MM.1S (cell line): ENCODE data around the gene PPP5C.

Source experiments
- CTCF ChIP-seq: fragments of 300-600 bp; sonication (generic); IDR thresholded peaks from 2 replicates; pipeline ENCODE4 v1.5.1; 2016; ENCODE audit warnings: antibody characterized with exemption, low read length, mixed read lengths
- EZH2phosphoT487 ChIP-seq: fragments of 300-600 bp; sonication (generic); IDR thresholded peaks from 2 replicates; pipeline ENCODE4 v1.6.1; 2018; ENCODE audit warnings: antibody characterized with exemption, low read length

GRCh38 chr19:46420056-46420455 is 73.2 kb downstream of the PPP5C start:
- TF ChIP-seq EZH2phosphoT487 = no peak
- TF ChIP-seq CTCF = no peak
